Hematopoietic multipotent progenitor cell (in vitro differentiated cells): ENCODE results near the gene SIL1. TPM values are rescaled to one million over a fixed set of nuclear protein-coding genes. Genes with fewer than 3 reads are reported as not detected.
A peak's percentile ranks its signal among the peaks of the same experiment; 100 is the strongest.
"Not testable (repeated sequence)": the region's sequence is repeated elsewhere in the genome, so short reads cannot be mapped to it uniquely, and the experiment has no call there.

Experiments used
- DNase-seq, 3 donors: peaks; one replicate each; pipeline ENCODE4 v3.0.0-alpha.2; 2011 to 2015; ENCODE audit warnings: low read depth in 2 of 3, low spot score in 2 of 3
- total RNA-seq: library from RNA; depleted of rRNA; stranded (reverse); fragments of >200 nt; gene quantifications from one replicate; pipeline ENCODE4 v1.2.3, GENCODE V29; 2012

Gene SIL1
- total RNA-seq, 1 donor: 105 TPM

- no peak for DNase-seq
These were observed 19.6 kb downstream of the SIL1 start for GRCh38 chr5:139178589-139178917.

GRCh38 chr5:139177809-139178588 is 20.2 kb downstream of the SIL1 start:
- DNase-seq: peak in 2 of 3 donors; percentile 45 to 77

GRCh38 chr5:139177281-139177680 is 20.9 kb downstream of the SIL1 start:
- not testable (repeated sequence) for DNase-seq

- DNase-seq: not testable (repeated sequence)
These were observed 23.8 kb downstream of the SIL1 start for GRCh38 chr5:139174382-139174781.

GRCh38 chr5:139171779-139172404 is 26.3 kb downstream of the SIL1 start:
- peak in 1 of 3 donors; percentile 69 for DNase-seq

GRCh38 chr5:139167952-139168720 is 30.0 kb downstream of the SIL1 start:
- DNase-seq: no peak

- no peak for DNase-seq
These were observed 30.6 kb downstream of the SIL1 start for GRCh38 chr5:139167533-139167932.

GRCh38 chr5:139167063-139167462 is 31.1 kb downstream of the SIL1 start:
- DNase-seq: no peak

- not testable (repeated sequence) for DNase-seq
These were observed 33.3 kb downstream of the SIL1 start for GRCh38 chr5:139164897-139165296.

- DNase-seq: peak in 2 of 3 donors; percentile 21 to 46
These were observed 34.1 kb downstream of the SIL1 start for GRCh38 chr5:139164020-139164419.

GRCh38 chr5:139162448-139162847 is 35.7 kb downstream of the SIL1 start:
- DNase-seq: no peak

GRCh38 chr5:139158791-139159190 is 39.4 kb downstream of the SIL1 start:
- no peak for DNase-seq

GRCh38 chr5:139157556-139157955 is 40.6 kb downstream of the SIL1 start:
- DNase-seq: no peak

GRCh38 chr5:139156814-139157213 is 41.4 kb downstream of the SIL1 start:
- no peak for DNase-seq

GRCh38 chr5:139155333-139155732 is 42.8 kb downstream of the SIL1 start:
- DNase-seq: no peak

- DNase-seq: no peak
These were observed 46.3 kb downstream of the SIL1 start for GRCh38 chr5:139151902-139152301.

- DNase-seq: peak in 2 of 3 donors; percentile 20 to 50
These were observed 47.7 kb downstream of the SIL1 start for GRCh38 chr5:139150367-139150999.

- DNase-seq: peak in 2 of 3 donors; percentile 68 to 92
These were observed 48.5 kb downstream of the SIL1 start for GRCh38 chr5:139149477-139150199.

- no peak for DNase-seq
These were observed 49.2 kb downstream of the SIL1 start for GRCh38 chr5:139148986-139149385.

GRCh38 chr5:139148306-139148705 is 49.9 kb downstream of the SIL1 start:
- DNase-seq: no peak
